Measurements from ENCODE around the gene TMEM235. TPM values are rescaled to one million over a fixed set of nuclear protein-coding genes. Genes with fewer than 3 reads are reported as not detected.

TMEM235 gene
- 0.32 TPM in 1 of 2 replicates, not detected in the other for total RNA-seq (2014; rRNA removed; shearing (Covaris generic))
- total RNA-seq (2022) = not detected in 2 replicates
- not detected for Bru-seq, nascent RNA
- not detected for BruChase-seq, experiment 1, labeled RNA remaining after a 6-hour chase
- BruChase-seq, experiment 2, labeled RNA remaining after a 2-hour chase = percentile 13 among the genes with signal in this experiment
- long read RNA-seq = 0 reads

DNA sequence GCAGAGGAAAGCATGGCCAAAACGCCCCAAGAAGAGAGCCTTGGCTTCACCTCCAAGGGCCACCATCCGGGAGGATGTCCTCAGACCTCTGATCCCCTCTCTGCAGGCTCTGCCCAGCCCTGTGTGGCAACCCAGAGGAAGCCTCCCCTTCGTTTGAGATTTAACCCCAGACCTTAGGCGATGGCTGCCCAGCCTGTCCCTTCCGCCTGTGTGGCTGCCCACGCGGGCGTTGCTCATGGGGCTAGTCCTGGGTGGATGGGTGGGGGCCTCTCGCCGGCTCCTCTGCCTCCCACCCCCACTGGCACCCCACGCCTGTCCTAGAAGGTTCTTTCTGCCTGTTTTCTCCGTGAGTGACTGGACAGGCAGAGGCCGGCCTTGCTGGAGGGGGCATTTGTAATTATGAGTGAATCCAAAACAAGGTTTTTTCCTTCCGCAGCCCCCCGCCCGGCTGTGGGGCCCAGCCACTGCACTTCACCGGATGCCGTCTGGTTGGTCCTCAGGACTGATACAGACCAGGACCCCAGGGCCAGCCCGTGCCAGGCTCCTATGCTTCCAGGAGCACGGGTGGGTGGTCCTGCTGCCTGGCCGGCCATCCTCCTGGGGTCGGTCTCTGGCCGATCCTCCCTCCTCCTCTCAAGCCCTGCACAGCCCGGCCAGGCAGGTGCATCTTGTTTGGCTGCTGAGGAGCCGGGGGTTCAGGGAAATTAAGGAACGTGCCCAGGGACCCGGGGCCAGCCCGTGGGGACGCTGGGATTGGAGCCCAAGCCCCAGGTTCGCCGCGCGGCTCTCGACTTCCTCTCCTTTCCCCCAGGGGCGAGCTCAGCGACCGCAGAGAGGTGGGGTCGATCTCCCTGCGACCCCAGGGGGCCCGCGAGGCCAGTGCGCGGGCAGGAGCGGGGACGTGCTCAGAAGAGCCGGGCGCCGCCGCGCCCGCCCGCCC lies at the start of gene TMEM235:
TSS of gene TMEM235 (plus strand) at position 636 of the 940 bp plus-strand sequence. CDS start 393 bp downstream, outside the sequence.
- Histone ChIP-seq H2AFZ (ENCODE audit: low read length) (no peak within 1 kb of the TSS), H3K9me3 (ENCODE audit: low read length) (no peaks in the 10 kb centered on the region), H3K36me3 (ENCODE audit: insufficient read depth, low read length) (no peaks in the 10 kb centered on the region), H3K79me2 (ENCODE audit: insufficient read depth, low read depth, low read length) (no peaks in the 10 kb centered on the region), H3K4me3 (ENCODE audit: low read depth, low read length, poor library complexity, severe bottlenecking) (no peak within 1 kb of the TSS), H3K27ac (ENCODE audit: low read depth, low read length, poor library complexity, severe bottlenecking) (no peak within 1 kb of the TSS), H3K4me1 (ENCODE audit: insufficient read depth, low read length, poor library complexity, severe bottlenecking) (peaks cover 14% of the 10 kb centered on the region), H3K4me2 (ENCODE audit: low read length) (no peak within 1 kb of the TSS; the same call in 1 of the 2 replicates), H3K9me2 (ENCODE audit: insufficient read depth, low read length) (no peaks in the 10 kb centered on the region), H4K20me1 (ENCODE audit: insufficient read depth, low read length) (no peaks in the 10 kb centered on the region)
- ChIA-PET CTCF (ENCODE audit: unreplicated experiment) (interaction anchor here (0.5 kb wide), 1 partner anchor 558 kb away, joined by 3 read pairs; no protein-coding TSS in a partner anchor), POLR2A (no interaction called here)
- intact Hi-C loops (cut with micrococcal nuclease; ENCODE audit: unreplicated experiment) = no loop called here
- no TSS peak for BruUV-seq (replicated peaks)
- DNase-seq (ENCODE audit: low spot score) = no peak
- TF ChIP-seq CTCF (conservative IDR thresholded peaks at IDR 0.05; ENCODE audit: low read length) = no peak
- TF ChIP-seq EZH2phosphoT487 (IDR thresholded peaks at IDR 0.05; ENCODE audit: borderline replicate concordance, low read depth, low read length) = no peak

GRCh38 chr17:78182504-78182903 lies 48.9 kb upstream of the TMEM235 start:
- Histone ChIP-seq H4K20me1 (ENCODE audit: insufficient read depth, low read length) (peaks cover 3% of the 10 kb centered on the region; the same call in 1 of the 2 replicates), H3K36me3 (ENCODE audit: insufficient read depth, low read length) (peaks cover 58% of the 10 kb centered on the region), H2AFZ (ENCODE audit: low read length) (no peak overlapping the region), H3K4me3 (ENCODE audit: low read depth, low read length, poor library complexity, severe bottlenecking) (no peak overlapping the region), H3K27ac (ENCODE audit: low read depth, low read length, poor library complexity, severe bottlenecking) (no peak overlapping the region), H3K9me2 (ENCODE audit: insufficient read depth, low read length) (no peaks in the 10 kb centered on the region), H3K4me2 (ENCODE audit: low read length) (no peak overlapping the region), H3K79me2 (ENCODE audit: insufficient read depth, low read depth, low read length) (peaks cover 18% of the 10 kb centered on the region), H3K4me1 (ENCODE audit: insufficient read depth, low read length, poor library complexity, severe bottlenecking) (peaks cover 46% of the 10 kb centered on the region), H3K9me3 (ENCODE audit: low read length) (no peaks in the 10 kb centered on the region)
- DNase-seq (ENCODE audit: low spot score) = no peak
- ChIA-PET CTCF (ENCODE audit: unreplicated experiment) (no interaction called here), POLR2A (interaction anchor here (0.7 to 1.4 kb wide), 3 partner anchors 10 to 298 kb away, joined by 3 to 6 read pairs (median 6); no protein-coding TSS in a partner anchor)
- intact Hi-C loops (cut with micrococcal nuclease; ENCODE audit: unreplicated experiment) = no loop called here
- no TSS peak for BruUV-seq (replicated peaks)
- no peak for TF ChIP-seq EZH2phosphoT487 (IDR thresholded peaks at IDR 0.05; ENCODE audit: borderline replicate concordance, low read depth, low read length)
- TF ChIP-seq CTCF (conservative IDR thresholded peaks at IDR 0.05; ENCODE audit: low read length) = no peak
